Measurements from ENCODE around the gene ADGRG1.
"Not testable (repeated sequence)": the region's sequence is repeated elsewhere in the genome, so short reads cannot be mapped to it uniquely, and the experiment has no call there.

ADGRG1 gene

GRCh38 chr16:57628008-57628781, at the start of gene ADGRG1:
Gene ADGRG1, plus strand, starts transcription at chr16:57628630. Its CDS starts 21,658 bp downstream, at chr16:57650288.
- peak; percentile 31 for DNase-seq

- DNase-seq, result no peak
Observed at GRCh38 chr16:57579361-57579665, 49.1 kb upstream of the ADGRG1 start.

GRCh38 chr16:57585051-57585687, 43.3 kb upstream of the ADGRG1 start:
- DNase-seq, result no peak

- no peak for DNase-seq
Observed at GRCh38 chr16:57588831-57589230, 39.6 kb upstream of the ADGRG1 start.

- no peak for DNase-seq
Observed at GRCh38 chr16:57589374-57589773, 39.1 kb upstream of the ADGRG1 start.

GRCh38 chr16:57590654-57591085, 37.8 kb upstream of the ADGRG1 start:
- peak; percentile 78 for DNase-seq

- DNase-seq, result peak; percentile 91
Observed at GRCh38 chr16:57591086-57591869, 37.2 kb upstream of the ADGRG1 start.

- DNase-seq, result no peak
Observed at GRCh38 chr16:57591870-57592485, 36.5 kb upstream of the ADGRG1 start.

GRCh38 chr16:57592591-57593003, 35.8 kb upstream of the ADGRG1 start:
- DNase-seq, result no peak

- no peak for DNase-seq
Observed at GRCh38 chr16:57593021-57593420, 35.4 kb upstream of the ADGRG1 start.

GRCh38 chr16:57593990-57594389, 34.4 kb upstream of the ADGRG1 start:
- DNase-seq, result no peak

GRCh38 chr16:57594531-57595031, 33.8 kb upstream of the ADGRG1 start:
- no peak for DNase-seq

- not testable (repeated sequence) for DNase-seq
Observed at GRCh38 chr16:57596234-57596633, 32.2 kb upstream of the ADGRG1 start.

GRCh38 chr16:57598437-57598836, 30.0 kb upstream of the ADGRG1 start:
- DNase-seq, result no peak

GRCh38 chr16:57600048-57600835, 28.2 kb upstream of the ADGRG1 start:
- DNase-seq, result peak; percentile 79

- no peak for DNase-seq
Observed at GRCh38 chr16:57600952-57601580, 27.4 kb upstream of the ADGRG1 start.

- DNase-seq, result peak; percentile 77
Observed at GRCh38 chr16:57601801-57602478, 26.5 kb upstream of the ADGRG1 start.

- no peak for DNase-seq
Observed at GRCh38 chr16:57603115-57604024, 25.1 kb upstream of the ADGRG1 start.

GRCh38 chr16:57604177-57604576, 24.3 kb upstream of the ADGRG1 start:
- peak; percentile 29 for DNase-seq

Data from DMS53 (cell line).